K562 (cell line): ENCODE results near the gene ABCA8.

ENCODE experiments used
- CEBPB ChIP-seq: fragments of 450-650 bp; IDR thresholded peaks from 2 replicates; pipeline ENCODE4 v1.6.1; 2016; ENCODE audit warnings: missing genetic modification characterization, missing compliant biosample characterization
- CHD2 ChIP-seq: IDR thresholded peaks from 2 replicates; pipeline ENCODE4 v1.6.1; 2011; ENCODE audit warnings: low read depth, low read length
- CTCF ChIP-seq, 3 experiments: IDR thresholded peaks in 2 of 3; conservative IDR thresholded peaks in 1 of 3; 2 replicates each; pipeline ENCODE4 v1.5.1; 2011 to 2012; ENCODE audit warnings: low read length in 3 of 3, mild to moderate bottlenecking in 3 of 3, control low read depth in 2 of 3, improper control_type of control experiment in 1 of 3, inconsistent platforms in 1 of 3, low read depth in 1 of 3, mixed read lengths in 1 of 3, moderate library complexity in 1 of 3; ENCODE audit not compliant: insufficient read depth in 2 of 3
- ELK1 ChIP-seq: sonication (generic); formaldehyde crosslinking; IDR thresholded peaks from 2 replicates; pipeline ENCODE4 v1.8.1; 2022; ENCODE audit warnings: missing genetic modification reagents
- GABPA ChIP-seq: fragments of 200-800 bp; sonication (Bioruptor generic); conservative IDR thresholded peaks from 2 replicates; pipeline ENCODE4 v1.6.1; 2016; ENCODE audit warnings: low read depth, missing genetic modification characterization, missing compliant biosample characterization
- IRF2 ChIP-seq: sonication (generic); formaldehyde crosslinking; IDR thresholded peaks from 2 replicates; pipeline ENCODE4 v1.8.1; 2022; ENCODE audit warnings: mild to moderate bottlenecking, missing genetic modification reagents
- KLF13 ChIP-seq: fragments of 450-650 bp; IDR thresholded peaks from 2 replicates; pipeline ENCODE4 v1.6.1; 2016; ENCODE audit warnings: missing genetic modification characterization, low read depth, mild to moderate bottlenecking, missing compliant biosample characterization, moderate library complexity, borderline replicate concordance
- MAFF ChIP-seq: IDR thresholded peaks from 2 replicates; pipeline ENCODE4 v1.6.1; 2012; ENCODE audit warnings: low read length, improper control_type of control experiment
- NR3C1 ChIP-seq: sonication (generic); formaldehyde crosslinking; IDR thresholded peaks from 2 replicates; pipeline ENCODE4 v1.8.1; 2022; ENCODE audit warnings: missing genetic modification reagents
- POLR2A ChIP-seq: fragments of 450-650 bp; conservative IDR thresholded peaks from 2 replicates; pipeline ENCODE4 v1.6.1; 2016
- POLR2AphosphoS5 ChIP-seq: IDR thresholded peaks from 2 replicates; pipeline ENCODE4 v1.6.1; 2011; ENCODE audit warnings: mild to moderate bottlenecking, low read depth, low read length, moderate library complexity; ENCODE audit not compliant: control insufficient read depth, insufficient read depth
- RAD21 ChIP-seq, 2 experiments: fragments of 250-450 bp in 1 of 2; fragments of 450-650 bp in 1 of 2; sonication (Bioruptor Pico) in 1 of 2; formaldehyde crosslinking in 1 of 2; IDR thresholded peaks in 1 of 2; conservative IDR thresholded peaks in 1 of 2; 2 replicates each; pipeline versions ENCODE4 v1.4.0 to v1.8.0; 2020 to 2022; ENCODE audit warnings: mild to moderate bottlenecking in 2 of 2, moderate library complexity in 1 of 2
- USF2 ChIP-seq: sonication (generic); formaldehyde crosslinking; IDR thresholded peaks from 2 replicates; pipeline ENCODE4 v1.5.0; 2020; ENCODE audit warnings: missing genetic modification reagents

GRCh38 chr17:68969101-68969500 lies 13.9 kb upstream of the ABCA8 start:
- TF ChIP-seq POLR2AphosphoS5 (no peak), POLR2A (no peak), ELK1 (CRISPR knock-in tag) (no peak), IRF2 (no peak), CHD2 (no peak), NR3C1 (no peak), KLF13 (tag) (no peak), CTCF (IDR thresholded peaks at IDR 0.05 in 2 of 3, conservative IDR thresholded peaks at IDR 0.05 in 1 of 3; ENCODE audit: insufficient read depth in 2 of 3, low read depth in 1 of 3, low read length in 3 of 3) (no peak), USF2 (CRISPR knock-in tag) (no peak), GABPA (tag) (no peak), MAFF (no peak), CEBPB (tag) (no peak), RAD21 (CRISPR knock-in tag; conservative IDR thresholded peaks at IDR 0.05 in 1 of 2, IDR thresholded peaks at IDR 0.05 in 1 of 2) (no peak)
